ENCODE data around the gene SSTR5.
A peak's percentile ranks its signal among the peaks of the same experiment; 100 is the strongest.

Gene SSTR5

DNA sequence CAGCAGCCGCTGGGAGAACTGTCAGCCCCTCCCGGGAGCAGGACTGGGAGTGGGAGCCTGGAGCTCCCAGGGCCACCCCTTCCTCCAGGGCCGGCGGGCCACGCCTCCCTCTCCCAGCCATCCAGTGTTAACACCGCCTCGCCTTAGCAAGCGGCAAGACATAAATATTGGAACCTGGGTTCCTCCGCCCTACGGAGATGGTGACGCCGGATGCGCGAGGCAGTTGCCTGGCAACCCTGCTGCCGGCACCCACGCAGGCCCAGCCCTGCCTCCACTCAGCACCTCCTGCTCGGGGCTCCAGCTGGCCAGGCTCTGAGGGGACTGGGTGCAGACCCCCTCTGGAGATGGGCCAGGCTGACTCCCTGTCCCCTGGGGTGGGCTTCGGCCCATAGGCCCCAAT lies 52.9 kb downstream of the SSTR5 start:
- DNase-seq (ENCODE audit: low spot score): peak; percentile 88

DNA sequence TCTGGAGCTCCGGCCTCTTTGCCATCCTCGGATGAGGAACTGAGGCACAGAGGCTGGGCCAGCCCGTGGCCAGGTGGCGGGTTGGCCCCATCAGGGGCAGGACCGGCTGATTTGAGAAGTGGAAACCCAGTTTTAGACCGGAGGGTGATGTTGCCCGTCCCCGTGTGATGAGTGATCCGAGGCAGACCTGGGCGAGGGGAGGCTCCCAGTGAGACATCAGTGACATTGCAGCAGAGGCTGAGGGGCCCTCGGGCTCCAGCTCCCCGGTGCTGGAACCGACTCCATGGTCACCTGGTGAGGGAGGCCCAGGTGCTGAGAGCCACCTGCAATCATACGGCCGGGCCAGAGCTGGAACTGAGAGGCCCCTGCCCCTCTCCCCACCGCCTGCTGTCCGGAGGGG lies 53.5 kb downstream of the SSTR5 start:
- DNase-seq (ENCODE audit: low spot score): no peak

DNA sequence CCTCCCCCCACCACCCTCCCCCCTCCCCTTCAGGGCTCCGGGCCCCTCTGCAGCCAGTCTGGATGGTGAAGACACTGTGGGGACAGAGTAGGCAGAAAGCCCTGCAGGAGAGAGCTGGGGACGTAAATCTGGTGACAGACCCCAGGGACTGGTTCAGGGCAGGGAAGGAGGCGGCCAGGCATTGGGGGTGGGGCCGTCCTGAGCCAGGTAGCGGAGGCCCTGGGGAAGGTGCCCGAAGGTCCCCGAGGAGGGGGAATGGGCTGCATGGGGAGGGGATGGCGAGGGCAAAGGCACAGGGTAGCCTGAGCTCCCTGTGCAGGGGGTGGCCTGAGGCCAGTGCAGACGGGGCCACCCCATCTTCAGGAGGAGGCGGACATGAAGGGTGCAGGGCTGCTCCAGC lies 54.0 kb downstream of the SSTR5 start:
- DNase-seq (ENCODE audit: low spot score): no peak

DNA sequence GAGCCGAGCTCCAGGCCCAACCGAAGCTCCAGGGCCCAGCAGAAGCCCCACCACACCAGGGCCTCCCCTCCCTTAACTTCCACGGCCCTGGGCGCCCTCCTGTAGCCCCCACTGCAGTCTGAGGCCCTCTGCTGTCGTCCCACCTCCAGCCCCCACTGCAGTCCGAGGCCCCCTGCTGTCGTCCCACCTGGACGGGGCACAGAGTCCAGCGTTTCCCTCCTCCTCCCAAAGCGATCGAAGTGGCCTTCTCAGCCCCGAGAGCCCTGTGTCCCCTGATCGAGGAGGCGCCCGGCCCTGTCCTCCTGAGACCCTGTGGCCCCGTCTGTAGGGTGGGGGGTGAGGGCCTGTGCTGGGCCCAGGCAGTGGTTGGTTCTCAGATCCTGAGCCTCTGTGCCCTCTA lies 54.6 kb downstream of the SSTR5 start:
- no peak for DNase-seq (ENCODE audit: low spot score)

DNA sequence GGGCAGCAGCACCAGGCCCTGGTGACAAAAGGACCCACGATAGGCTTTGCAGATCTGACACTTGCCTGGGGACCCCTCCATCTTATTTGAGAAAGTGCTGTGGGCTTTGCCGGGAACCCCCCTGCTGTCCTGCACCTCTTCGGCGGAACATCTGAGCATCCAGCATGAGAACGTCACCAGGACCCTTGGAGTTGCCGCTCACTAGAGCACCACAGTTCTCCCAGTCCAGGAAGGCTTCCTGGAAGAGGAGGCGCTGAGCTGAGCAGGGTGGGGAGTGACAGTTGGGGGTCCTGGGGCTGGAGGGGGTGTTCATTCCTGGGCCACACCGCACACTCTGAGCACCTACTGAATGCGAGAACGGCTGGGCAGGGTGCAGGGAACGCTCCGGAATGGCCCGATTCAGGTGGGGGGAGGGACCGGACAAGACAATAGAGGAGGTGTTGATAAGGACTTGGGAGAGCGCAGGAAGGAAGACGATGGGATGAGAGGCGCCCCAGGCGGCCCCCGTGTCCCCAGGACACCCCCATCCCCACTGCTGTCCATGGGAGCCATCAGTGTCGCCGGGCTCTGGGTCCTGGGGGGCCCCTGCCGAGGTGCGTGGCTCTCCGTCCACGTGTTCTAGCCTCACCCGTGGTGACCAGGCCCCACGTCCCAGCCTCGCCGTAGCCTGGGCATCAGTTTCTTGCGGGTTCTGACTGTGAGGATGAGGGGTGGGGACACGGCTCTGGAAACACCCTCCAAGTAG lies 55.6 kb downstream of the SSTR5 start:
- no peak for DNase-seq (ENCODE audit: low spot score)

DNA sequence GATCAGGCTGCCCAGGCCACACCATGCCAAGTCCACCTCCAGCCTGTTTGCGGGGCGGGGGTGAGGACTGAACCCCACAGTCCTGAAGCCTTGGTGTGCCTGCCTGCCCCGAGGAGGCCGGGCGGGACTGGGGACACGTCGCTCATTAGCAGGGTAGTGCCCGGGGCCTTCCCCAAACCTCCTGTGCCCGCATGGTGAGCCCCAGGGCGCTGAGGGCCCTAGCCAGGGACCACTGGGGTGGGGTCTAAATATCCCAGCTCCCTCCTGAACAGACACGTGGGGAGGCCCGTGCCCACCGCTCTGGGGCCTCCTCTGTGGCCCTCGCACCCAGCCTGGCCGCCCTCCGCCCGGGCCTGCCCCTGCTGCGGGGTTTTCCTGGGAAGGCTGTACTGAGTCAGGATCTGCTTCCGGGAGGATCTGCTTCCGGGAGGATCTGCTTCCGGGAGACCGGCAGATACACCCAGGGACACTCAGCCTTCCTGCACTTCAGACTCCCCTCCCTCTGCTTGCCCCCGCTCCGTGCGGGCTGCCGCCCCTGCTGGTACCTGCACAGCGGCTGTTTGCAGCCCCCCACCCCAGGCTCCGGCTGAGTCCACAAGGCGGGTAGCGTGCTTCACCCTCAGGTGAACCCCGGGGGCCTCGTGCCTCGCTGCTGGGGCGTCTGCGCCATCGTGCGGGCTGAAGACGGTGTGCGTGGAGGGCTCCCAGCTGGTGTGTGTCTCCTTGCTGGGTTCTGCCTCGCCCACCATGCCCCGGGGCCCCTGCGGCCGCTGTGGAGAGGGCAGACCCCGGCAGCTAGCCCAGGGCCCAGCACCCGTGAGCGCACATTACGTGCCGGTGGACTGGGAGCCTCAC lies 56.8 kb downstream of the SSTR5 start:
- no peak for DNase-seq (ENCODE audit: low spot score)

DNA sequence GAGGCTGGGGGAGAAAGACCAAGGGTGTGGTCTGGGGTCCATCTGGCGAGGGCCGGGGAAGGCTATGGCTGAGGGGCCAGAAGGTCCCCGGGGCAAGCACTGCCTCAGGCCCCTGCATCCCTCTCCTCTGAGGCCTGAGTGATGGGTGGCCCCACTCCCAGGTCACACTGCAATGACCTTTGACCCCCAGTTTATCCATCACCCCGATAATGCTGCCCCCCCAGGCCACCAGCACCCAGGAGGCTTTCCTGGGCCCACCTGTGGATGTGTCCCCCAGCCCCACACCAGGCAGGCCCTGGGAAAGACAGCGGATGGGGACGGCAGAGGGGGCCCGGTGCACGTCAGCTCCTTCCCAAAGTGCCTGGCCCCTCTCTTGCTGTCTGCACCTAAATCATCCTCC lies 57.8 kb downstream of the SSTR5 start:
- no peak for DNase-seq (ENCODE audit: low spot score)

Measured in AG08396 (cell line).